ENCODE measurements around the gene PPT1.

DNA sequence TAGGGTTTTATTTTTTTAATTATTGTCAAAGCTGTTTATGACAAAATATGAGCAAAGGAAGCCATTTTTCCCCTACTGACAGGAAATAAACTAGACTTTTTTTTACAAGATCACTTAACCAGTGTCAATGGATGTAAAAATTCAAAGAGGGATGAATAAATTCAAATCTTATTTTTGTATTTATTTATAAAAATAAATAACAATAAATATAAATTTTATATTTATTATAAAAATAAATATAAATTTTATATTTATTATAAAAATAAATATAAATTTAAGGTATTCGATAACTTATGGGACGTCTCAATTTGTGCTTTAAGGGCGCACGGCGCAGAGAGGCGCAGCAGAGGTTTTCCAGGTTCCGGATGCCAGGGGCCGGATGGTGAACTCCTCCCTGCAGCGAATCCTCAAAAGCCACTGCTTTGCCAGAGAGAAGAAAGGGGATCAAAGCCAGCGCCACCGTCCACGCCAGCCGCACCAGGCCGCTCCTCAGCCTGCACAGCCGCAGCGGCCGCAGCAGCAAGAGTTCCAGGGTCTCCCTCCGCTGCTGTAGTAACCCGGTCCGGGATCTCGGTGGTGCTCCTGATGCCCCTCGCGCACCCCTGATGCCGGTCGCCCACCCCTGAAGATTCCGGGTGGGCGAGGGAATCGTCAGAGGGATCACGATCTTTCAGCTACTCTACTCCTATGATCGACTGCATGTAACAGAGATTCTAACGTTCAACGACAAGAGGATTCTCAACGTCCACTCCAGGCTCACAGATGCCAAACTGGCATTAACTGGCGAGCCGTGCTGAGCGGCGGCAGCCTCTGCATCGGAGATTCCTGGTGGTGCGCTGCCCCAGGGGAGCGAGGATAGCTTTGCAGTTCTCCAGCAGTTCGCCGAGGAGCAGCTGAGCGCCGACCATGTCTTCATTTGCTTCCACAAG lies 35.6 kb upstream of the PPT1 start:
- TF ChIP-seq, protein P1, sequence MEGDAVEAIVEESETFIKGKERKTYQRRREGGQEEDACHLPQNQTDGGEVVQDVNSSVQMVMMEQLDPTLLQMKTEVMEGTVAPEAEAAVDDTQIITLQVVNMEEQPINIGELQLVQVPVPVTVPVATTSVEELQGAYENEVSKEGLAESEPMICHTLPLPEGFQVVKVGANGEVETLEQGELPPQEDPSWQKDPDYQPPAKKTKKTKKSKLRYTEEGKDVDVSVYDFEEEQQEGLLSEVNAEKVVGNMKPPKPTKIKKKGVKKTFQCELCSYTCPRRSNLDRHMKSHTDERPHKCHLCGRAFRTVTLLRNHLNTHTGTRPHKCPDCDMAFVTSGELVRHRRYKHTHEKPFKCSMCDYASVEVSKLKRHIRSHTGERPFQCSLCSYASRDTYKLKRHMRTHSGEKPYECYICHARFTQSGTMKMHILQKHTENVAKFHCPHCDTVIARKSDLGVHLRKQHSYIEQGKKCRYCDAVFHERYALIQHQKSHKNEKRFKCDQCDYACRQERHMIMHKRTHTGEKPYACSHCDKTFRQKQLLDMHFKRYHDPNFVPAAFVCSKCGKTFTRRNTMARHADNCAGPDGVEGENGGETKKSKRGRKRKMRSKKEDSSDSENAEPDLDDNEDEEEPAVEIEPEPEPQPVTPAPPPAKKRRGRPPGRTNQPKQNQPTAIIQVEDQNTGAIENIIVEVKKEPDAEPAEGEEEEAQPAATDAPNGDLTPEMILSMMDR (IDR thresholded peaks at IDR 0.05): no peak
- no peak for TF ChIP-seq EP300 (IDR thresholded peaks at IDR 0.05)

All from A549 (cell line).